Mesenchymal stem cell (in vitro differentiated cells and primary cell): Measurements from ENCODE around the gene TOLLIP.

Source experiments
- DNase-seq: peaks from one replicate; pipeline ENCODE4 v3.0.0-alpha.2; 2013
- H2AFZ ChIP-seq: one replicate; pipeline ENCODE4 v1.6.1; 2013; ENCODE audit warnings: low read depth, mild to moderate bottlenecking, control low read depth, inconsistent platforms, low read length, moderate library complexity
- H2AK5ac ChIP-seq: 2 replicates; pipeline ENCODE4 v1.6.1; 2013; ENCODE audit warnings: low read length, moderate library complexity, mild to moderate bottlenecking, inconsistent platforms; ENCODE audit not compliant: severe bottlenecking
- H2BK120ac ChIP-seq: one replicate; pipeline ENCODE4 v1.6.1; 2013; ENCODE audit warnings: low read depth, mild to moderate bottlenecking, inconsistent platforms, low read length, moderate library complexity
- H2BK12ac ChIP-seq, 2 experiments: one replicate each; pipeline ENCODE4 v1.6.1; 2013; ENCODE audit warnings: inconsistent platforms in 2 of 2, low read length in 2 of 2, mild to moderate bottlenecking in 2 of 2, moderate library complexity in 2 of 2, control low read depth in 1 of 2
- H2BK15ac ChIP-seq: one replicate; pipeline ENCODE4 v1.6.1; 2013; ENCODE audit warnings: mild to moderate bottlenecking, low read depth, inconsistent platforms; ENCODE audit not compliant: poor library complexity, severe bottlenecking
- H2BK5ac ChIP-seq: 2 replicates; pipeline ENCODE4 v1.6.1; 2013; ENCODE audit warnings: low read depth, mild to moderate bottlenecking, low read length, control low read depth, inconsistent platforms; ENCODE audit not compliant: poor library complexity, severe bottlenecking
- H3K14ac ChIP-seq, 2 experiments: one replicate each; pipeline ENCODE4 v1.6.1; 2013; ENCODE audit warnings: inconsistent platforms in 2 of 2, low read length in 2 of 2, control low read depth in 1 of 2, mild to moderate bottlenecking in 1 of 2, moderate library complexity in 1 of 2
- H3K18ac ChIP-seq, 2 experiments: one replicate each; pipeline ENCODE4 v1.6.1; 2013; ENCODE audit warnings: inconsistent platforms in 2 of 2, low read length in 2 of 2, control low read depth in 1 of 2, low read depth in 1 of 2, mild to moderate bottlenecking in 1 of 2
- H3K23ac ChIP-seq, 2 experiments: one replicate each; pipeline ENCODE4 v1.6.1; 2013; ENCODE audit warnings: inconsistent platforms in 2 of 2, low read length in 2 of 2, mild to moderate bottlenecking in 2 of 2, moderate library complexity in 2 of 2, control low read depth in 1 of 2
- H3K27ac ChIP-seq: 2 replicates; pipeline ENCODE4 v1.5.1; 2013; ENCODE audit warnings: mild to moderate bottlenecking, moderate library complexity, low read length, control low read depth, inconsistent platforms; ENCODE audit not compliant: poor library complexity, severe bottlenecking
- H3K27me3 ChIP-seq, 2 experiments: 2 replicates each; pipeline versions ENCODE4 v1.6.1 to v1.7.0; 2013; ENCODE audit warnings: low read length in 2 of 2, mild to moderate bottlenecking in 2 of 2, moderate library complexity in 2 of 2, control low read depth in 1 of 2, inconsistent platforms in 1 of 2; ENCODE audit not compliant: control insufficient read depth in 1 of 2, insufficient read depth in 1 of 2
- H3K36me3 ChIP-seq, 2 experiments: 2 replicates each; pipeline versions ENCODE4 v1.6.1 to v1.7.0; 2013; ENCODE audit warnings: low read length in 2 of 2, control low read depth in 1 of 2, inconsistent platforms in 1 of 2, low read depth in 1 of 2, mild to moderate bottlenecking in 1 of 2; ENCODE audit not compliant: insufficient read depth in 2 of 2, control insufficient read depth in 1 of 2
- H3K4ac ChIP-seq, 2 experiments: one replicate each; pipeline ENCODE4 v1.6.1; 2013; ENCODE audit warnings: inconsistent platforms in 2 of 2, low read length in 2 of 2, mild to moderate bottlenecking in 2 of 2, moderate library complexity in 2 of 2, control low read depth in 1 of 2, low read depth in 1 of 2
- H3K4me1 ChIP-seq: 2 replicates; pipeline ENCODE4 v1.6.1; 2013; ENCODE audit warnings: low read depth, low read length, control low read depth; ENCODE audit not compliant: control insufficient read depth, insufficient read depth
- H3K4me2 ChIP-seq: 2 replicates; pipeline ENCODE4 v1.6.1; 2013; ENCODE audit warnings: low read length, mild to moderate bottlenecking, inconsistent platforms; ENCODE audit not compliant: poor library complexity, severe bottlenecking
- H3K4me3 ChIP-seq, 2 experiments: 2 replicates each; pipeline versions ENCODE4 v1.5.1 to v1.7.0; 2013; ENCODE audit warnings: low read length in 2 of 2, mild to moderate bottlenecking in 2 of 2, control low read depth in 1 of 2, low read depth in 1 of 2; ENCODE audit not compliant: insufficient read depth in 1 of 2
- H3K79me1 ChIP-seq: replicated peaks from 2 replicates; pipeline ENCODE4 v1.6.1; 2013; ENCODE audit warnings: mild to moderate bottlenecking, control low read depth, low read length, inconsistent platforms; ENCODE audit not compliant: poor library complexity, severe bottlenecking
- H3K9ac ChIP-seq: 2 replicates; pipeline ENCODE4 v1.7.0; 2013; ENCODE audit warnings: mild to moderate bottlenecking, low read length, moderate library complexity
- H3K9me3 ChIP-seq: 2 replicates; pipeline ENCODE4 v1.7.0; 2013; ENCODE audit warnings: mild to moderate bottlenecking, low read length; ENCODE audit not compliant: control insufficient read depth
- H4K8ac ChIP-seq: one replicate; pipeline ENCODE4 v1.6.1; 2013; ENCODE audit warnings: inconsistent platforms, mild to moderate bottlenecking, low read length, moderate library complexity
- H4K91ac ChIP-seq: one replicate; pipeline ENCODE4 v1.6.1; 2013; ENCODE audit warnings: mild to moderate bottlenecking, low read length, inconsistent platforms
- WGBS: methylation state at CpG from one replicate; pipeline ENCODE4 v1.1.7; 2013; ENCODE audit warnings: mixed read lengths; 5-methylcytosine and 5-hydroxymethylcytosine counted together

TOLLIP gene

GRCh38 chr11:1257366-1257765 lies 52.1 kb downstream of the TOLLIP start:
- no peaks in the 10 kb centered on the region for H3K9me3 ChIP-seq
- H4K8ac ChIP-seq, result no peak overlapping the region
- H2AFZ ChIP-seq, result no peak overlapping the region
- H3K14ac ChIP-seq, result no peak overlapping the region
- no peaks in the 10 kb centered on the region for H3K79me1 ChIP-seq
- H3K23ac ChIP-seq, result no peak overlapping the region
- H3K27ac ChIP-seq, result no peak overlapping the region
- no peak overlapping the region for H4K91ac ChIP-seq
- 95% methylated on average over 27 of the region's 27 CpGs for WGBS
- peaks cover 0 to 3% of the 10 kb centered on the region in 2 experiments for H3K27me3 ChIP-seq
- H2AK5ac ChIP-seq, result no peak overlapping the region
- H2BK120ac ChIP-seq, result no peak overlapping the region
- no peak overlapping the region for H2BK12ac ChIP-seq
- peaks cover 0 to 4% of the 10 kb centered on the region in 2 experiments for H3K36me3 ChIP-seq
- DNase-seq, result no peak
- H2BK5ac ChIP-seq, result no peak overlapping the region
- H3K4me1 ChIP-seq, result peaks cover 2% of the 10 kb centered on the region
- H3K4ac ChIP-seq, result no peak overlapping the region
- no peak overlapping the region for H3K4me3 ChIP-seq
- H3K4me2 ChIP-seq, result no peak overlapping the region
- H3K9ac ChIP-seq, result no peak overlapping the region
- H3K18ac ChIP-seq, result no peak overlapping the region
- H2BK15ac ChIP-seq, result no peak overlapping the region

GRCh38 chr11:1256257-1257045 lies 53.0 kb downstream of the TOLLIP start:
- H3K36me3 ChIP-seq, result no peaks in the 10 kb centered on the region
- no peak overlapping the region for H3K14ac ChIP-seq
- peaks cover 0 to 3% of the 10 kb centered on the region in 2 experiments for H3K27me3 ChIP-seq
- H2BK12ac ChIP-seq, result no peak overlapping the region
- H2AFZ ChIP-seq, result no peak overlapping the region
- no peaks in the 10 kb centered on the region for H3K79me1 ChIP-seq
- no peak overlapping the region for H4K91ac ChIP-seq
- H2BK5ac ChIP-seq, result no peak overlapping the region
- no peak overlapping the region for H2BK15ac ChIP-seq
- H4K8ac ChIP-seq, result no peak overlapping the region
- no peak overlapping the region for H3K18ac ChIP-seq
- H3K9ac ChIP-seq, result no peak overlapping the region
- H3K4me2 ChIP-seq, result no peak overlapping the region
- peaks cover 3% of the 10 kb centered on the region for H3K4me1 ChIP-seq
- H2AK5ac ChIP-seq, result no peak overlapping the region
- H3K4me3 ChIP-seq, result no peak overlapping the region
- no peak overlapping the region for H3K27ac ChIP-seq
- no peak overlapping the region for H2BK120ac ChIP-seq
- no peak overlapping the region for H3K23ac ChIP-seq
- no peak for DNase-seq
- H3K4ac ChIP-seq, result no peak overlapping the region
- no peaks in the 10 kb centered on the region for H3K9me3 ChIP-seq
- 89% methylated on average over 17 of the region's 26 CpGs for WGBS

- Histone ChIP-seq H2BK12ac (no peak overlapping the region), H3K79me1 (no peaks in the 10 kb centered on the region), H3K14ac (no peak overlapping the region), H3K23ac (no peak overlapping the region), H2BK5ac (no peak overlapping the region), H3K9ac (no peak overlapping the region), H3K4me3 (no peak overlapping the region), H3K4ac (no peak overlapping the region), H2BK120ac (no peak overlapping the region), H3K36me3 (no peaks in the 10 kb centered on the region), H3K18ac (no peak overlapping the region), H2AK5ac (no peak overlapping the region), H3K9me3 (no peaks in the 10 kb centered on the region), H4K91ac (no peak overlapping the region), H4K8ac (no peak overlapping the region), H3K4me1 (peaks cover 3% of the 10 kb centered on the region), H3K27ac (no peak overlapping the region), H2BK15ac (no peak overlapping the region), H3K27me3 (peaks cover 0 to 3% of the 10 kb centered on the region in 2 experiments), H3K4me2 (no peak overlapping the region), H2AFZ (no peak overlapping the region)
- WGBS, result 90% methylated on average over 15 of the region's 24 CpGs
- no peak for DNase-seq
Measured at GRCh38 chr11:1255151-1255550, 54.3 kb downstream of the TOLLIP start.

GRCh38 chr11:1254733-1255132 lies 54.7 kb downstream of the TOLLIP start:
- no peak overlapping the region for H3K4ac ChIP-seq
- no peak overlapping the region for H2BK120ac ChIP-seq
- no peaks in the 10 kb centered on the region for H3K79me1 ChIP-seq
- H3K18ac ChIP-seq, result no peak overlapping the region
- WGBS, result 97% methylated on average over 9 of the region's 19 CpGs
- H3K14ac ChIP-seq, result no peak overlapping the region
- no peaks in the 10 kb centered on the region for H3K36me3 ChIP-seq
- H2AK5ac ChIP-seq, result no peak overlapping the region
- H3K23ac ChIP-seq, result no peak overlapping the region
- no peak overlapping the region for H4K91ac ChIP-seq
- H3K9me3 ChIP-seq, result no peaks in the 10 kb centered on the region
- H2BK5ac ChIP-seq, result no peak overlapping the region
- H3K4me1 ChIP-seq, result peaks cover 3% of the 10 kb centered on the region
- no peak overlapping the region for H2AFZ ChIP-seq
- no peak overlapping the region for H3K4me2 ChIP-seq
- H2BK12ac ChIP-seq, result no peak overlapping the region
- no peak for DNase-seq
- H4K8ac ChIP-seq, result no peak overlapping the region
- H3K4me3 ChIP-seq, result no peak overlapping the region
- no peak overlapping the region for H2BK15ac ChIP-seq
- no peak overlapping the region for H3K27ac ChIP-seq
- no peak overlapping the region for H3K9ac ChIP-seq
- peaks cover 0 to 3% of the 10 kb centered on the region in 2 experiments for H3K27me3 ChIP-seq
